Tibial artery (tissue), 4 donors: Measurements from ENCODE around the gene NTSR1.

Source experiments
- DNase-seq, 2 donors: peaks; one replicate each; pipeline ENCODE4 v3.0.0-alpha.2; 2019
- H3K27ac ChIP-seq, 2 donors: fragments of 200-600 bp; sonication (generic) in 1 of 2; 1 replicate in 1 of 2; 2 replicates in 1 of 2; pipeline ENCODE4 v1.5.1; 2018 to 2019; ENCODE audit warnings: mild to moderate bottlenecking in 1 of 2
- H3K27me3 ChIP-seq, 2 donors: fragments of 200-600 bp; sonication (generic) in 1 of 2; one replicate each; pipeline versions ENCODE4 v1.5.1 to v1.6.0; 2016 to 2019
- H3K36me3 ChIP-seq, 3 donors: fragments of 200-600 bp; sonication (generic) in 2 of 3; one replicate each; pipeline ENCODE4 v1.5.1; 2016 to 2019; ENCODE audit warnings: mild to moderate bottlenecking in 2 of 3
- H3K4me1 ChIP-seq, 4 donors: fragments of 200-600 bp; sonication (generic) in 2 of 4; 1 replicate in 3 of 4; 2 replicates in 1 of 4; pipeline ENCODE4 v1.5.1; 2016 to 2019
- H3K4me3 ChIP-seq, 2 donors: fragments of 200-600 bp; sonication (generic) in 1 of 2; 1 replicate in 1 of 2; 2 replicates in 1 of 2; pipeline ENCODE4 v1.5.1; 2018 to 2019; ENCODE audit warnings: mild to moderate bottlenecking in 2 of 2
- H3K9me3 ChIP-seq, 3 donors: fragments of 200-600 bp; sonication (generic) in 1 of 3; one replicate each; pipeline ENCODE4 v1.5.1; 2016 to 2019
- intact Hi-C: fragments of 100-400 bp; cut with DNase I; formaldehyde crosslinking; loops from one replicate; pipeline ENCODE4 v1.15.0; 2023; ENCODE audit warnings: low total_unique reads
- TF ChIP-seq, protein P1 (sequence below), 2 experiments: fragments of 200-600 bp in 1 of 2; fragments of 450-650 bp in 1 of 2; IDR thresholded peaks; one replicate each; pipeline ENCODE4 v1.5.1; 2017 to 2019; ENCODE audit warnings: antibody characterized with exemption in 2 of 2, mild to moderate bottlenecking in 1 of 2, moderate library complexity in 1 of 2

NTSR1 gene

DNA sequence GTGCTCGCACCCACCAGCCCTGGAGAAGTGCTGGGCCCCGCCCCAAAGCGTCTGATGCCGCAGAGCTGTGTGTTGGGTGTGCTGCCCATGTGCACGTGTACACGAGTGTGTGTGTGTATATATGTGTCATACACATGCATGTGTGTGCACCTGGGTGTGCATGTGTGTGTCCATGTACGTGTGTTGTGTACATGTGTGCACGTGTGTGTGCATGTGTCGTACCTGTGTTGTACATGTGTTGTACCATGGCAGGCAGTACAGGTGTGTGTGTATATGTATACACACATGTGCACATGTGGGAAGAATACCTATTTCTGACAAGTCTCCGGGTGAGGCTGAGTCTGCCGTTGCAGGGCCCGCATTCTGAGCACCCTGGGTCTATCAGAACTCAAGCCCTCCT, 81.4 kb downstream of the NTSR1 start:
- no peak for DNase-seq
- intact Hi-C loops: loop anchor here (2.0 to 5.0 kb wide), 3 partner anchors 138 to 378 kb away; no protein-coding TSS in a partner anchor

GRCh38 chr20:62791301-62792181, 82.9 kb downstream of the NTSR1 start:
- Histone ChIP-seq H3K27ac (no peak overlapping the region), H3K27me3 (peaks cover 0 to 22% of the 10 kb centered on the region in 2 donors), H3K4me1 (peaks cover 6 to 22% (median 10%) of the 10 kb centered on the region in 4 donors), H3K4me3 (no peak overlapping the region), H3K36me3 (no peaks in the 10 kb centered on the region), H3K9me3 (no peaks in the 10 kb centered on the region)
- TF ChIP-seq, protein P1, sequence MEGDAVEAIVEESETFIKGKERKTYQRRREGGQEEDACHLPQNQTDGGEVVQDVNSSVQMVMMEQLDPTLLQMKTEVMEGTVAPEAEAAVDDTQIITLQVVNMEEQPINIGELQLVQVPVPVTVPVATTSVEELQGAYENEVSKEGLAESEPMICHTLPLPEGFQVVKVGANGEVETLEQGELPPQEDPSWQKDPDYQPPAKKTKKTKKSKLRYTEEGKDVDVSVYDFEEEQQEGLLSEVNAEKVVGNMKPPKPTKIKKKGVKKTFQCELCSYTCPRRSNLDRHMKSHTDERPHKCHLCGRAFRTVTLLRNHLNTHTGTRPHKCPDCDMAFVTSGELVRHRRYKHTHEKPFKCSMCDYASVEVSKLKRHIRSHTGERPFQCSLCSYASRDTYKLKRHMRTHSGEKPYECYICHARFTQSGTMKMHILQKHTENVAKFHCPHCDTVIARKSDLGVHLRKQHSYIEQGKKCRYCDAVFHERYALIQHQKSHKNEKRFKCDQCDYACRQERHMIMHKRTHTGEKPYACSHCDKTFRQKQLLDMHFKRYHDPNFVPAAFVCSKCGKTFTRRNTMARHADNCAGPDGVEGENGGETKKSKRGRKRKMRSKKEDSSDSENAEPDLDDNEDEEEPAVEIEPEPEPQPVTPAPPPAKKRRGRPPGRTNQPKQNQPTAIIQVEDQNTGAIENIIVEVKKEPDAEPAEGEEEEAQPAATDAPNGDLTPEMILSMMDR (IDR thresholded peaks at IDR 0.05): peak; percentile 72
- peak; percentile 64 to 84 for DNase-seq
- intact Hi-C loops: loop anchor here (2.0 to 5.0 kb wide), 3 partner anchors 139 to 379 kb away; no protein-coding TSS in a partner anchor

More for the DNA sequence above, 81.4 kb downstream of the NTSR1 start:
- H3K27me3 ChIP-seq: peaks cover 0 to 36% of the 10 kb centered on the region in 2 donors
- peaks cover 6 to 17% (median 10%) of the 10 kb centered on the region in 4 donors for H3K4me1 ChIP-seq
- H3K4me3 ChIP-seq: no peak overlapping the region
- TF ChIP-seq, protein P1 (IDR thresholded peaks at IDR 0.05): no peak
- no peaks in the 10 kb centered on the region for H3K36me3 ChIP-seq
- H3K27ac ChIP-seq: no peak overlapping the region
- no peaks in the 10 kb centered on the region for H3K9me3 ChIP-seq

GRCh38 chr20:62792182-62792939, 83.7 kb downstream of the NTSR1 start:
- no peak overlapping the region for H3K27ac ChIP-seq
- no peak for DNase-seq
- intact Hi-C loops: loop anchor here (5.0 kb wide), 2 partner anchors 140 to 380 kb away; no protein-coding TSS in a partner anchor
- no peaks in the 10 kb centered on the region for H3K9me3 ChIP-seq
- TF ChIP-seq, protein P1 (IDR thresholded peaks at IDR 0.05): no peak
- H3K4me3 ChIP-seq: no peak overlapping the region
- no peaks in the 10 kb centered on the region for H3K36me3 ChIP-seq
- peaks cover 0 to 13% of the 10 kb centered on the region in 2 donors for H3K27me3 ChIP-seq
- H3K4me1 ChIP-seq: peaks cover 9 to 28% (median 14%) of the 10 kb centered on the region in 4 donors

GRCh38 chr20:62792940-62793756, 84.5 kb downstream of the NTSR1 start:
- Histone ChIP-seq H3K27me3 (peaks cover 0 to 9% of the 10 kb centered on the region in 2 donors), H3K4me1 (peaks cover 9 to 32% (median 16%) of the 10 kb centered on the region in 4 donors), H3K27ac (peak overlapping the region; percentile 93 to 94), H3K36me3 (peaks cover 0 to 6% (median 4%) of the 10 kb centered on the region in 3 donors), H3K9me3 (no peaks in the 10 kb centered on the region), H3K4me3 (peak overlapping the region; percentile 44 to 90)
- TF ChIP-seq, protein P1 (IDR thresholded peaks at IDR 0.05): no peak
- DNase-seq: no peak
- intact Hi-C loops: loop anchor here (5.0 kb wide), 2 partner anchors 141 to 381 kb away; no protein-coding TSS in a partner anchor

GRCh38 chr20:62793757-62794006, 85.0 kb downstream of the NTSR1 start:
- no peaks in the 10 kb centered on the region for H3K9me3 ChIP-seq
- H3K27me3 ChIP-seq: peaks cover 0 to 7% of the 10 kb centered on the region in 2 donors
- no peak for DNase-seq
- peak overlapping the region; percentile 93 to 94 for H3K27ac ChIP-seq
- peak overlapping the region; percentile 44 to 90 for H3K4me3 ChIP-seq
- intact Hi-C loops: loop anchor here (5.0 kb wide), 2 partner anchors 141 to 381 kb away; no protein-coding TSS in a partner anchor
- peaks cover 5 to 11% (median 9%) of the 10 kb centered on the region in 3 donors for H3K36me3 ChIP-seq
- TF ChIP-seq, protein P1 (IDR thresholded peaks at IDR 0.05): peak in 1 of 2 experiments; percentile 19
- H3K4me1 ChIP-seq: peaks cover 9 to 32% (median 16%) of the 10 kb centered on the region in 4 donors
